ENCODE data around the gene MT1E. TPM values are rescaled to one million over a fixed set of nuclear protein-coding genes. Genes with fewer than 3 reads are reported as not detected.

Gene MT1E
- total and polyA plus RNA-seq, 2 donors from 2014 or later: 191 to 258 TPM

DNA sequence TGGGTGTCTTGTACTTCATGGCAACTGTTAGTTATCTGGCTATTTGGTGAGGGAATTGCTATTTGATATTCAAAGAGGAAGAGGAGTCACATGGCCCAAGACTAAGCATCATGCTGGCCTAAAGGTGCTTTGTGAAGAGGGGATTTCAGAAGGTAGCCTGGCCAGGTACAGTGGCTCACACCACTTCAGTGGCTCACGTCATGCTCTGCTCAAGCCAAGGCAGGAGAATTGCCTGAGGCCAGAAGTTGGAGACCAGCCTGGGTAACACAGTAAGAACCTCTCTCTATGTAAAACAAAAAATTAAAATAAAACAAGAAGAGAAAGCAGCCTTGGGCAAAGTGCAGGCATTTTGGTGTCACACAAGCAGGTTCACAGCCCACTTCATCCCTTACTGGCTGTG, 19.7 kb downstream of the MT1E start:
- H3K4me3 ChIP-seq (ENCODE audit: low read length in 3 of 3): no peak overlapping the region
- H3K27ac ChIP-seq (ENCODE audit: low read depth in 2 of 2, low read length in 2 of 2): no peak overlapping the region
- no peak overlapping the region for H3K9ac ChIP-seq (ENCODE audit: low read length in 3 of 3)
- peaks cover 51% of the 10 kb centered on the region for H3K27me3 ChIP-seq (ENCODE audit: control insufficient read depth, insufficient read depth, low read length)
- no peaks in the 10 kb centered on the region for H3K36me3 ChIP-seq (ENCODE audit: control insufficient read depth in 2 of 3, insufficient read depth in 3 of 3, low read length in 3 of 3)
- no peak for DNase-seq
- H3K9me3 ChIP-seq (ENCODE audit: control insufficient read depth in 2 of 3, insufficient read depth in 1 of 3, low read length in 3 of 3): no peaks in the 10 kb centered on the region
- H3K4me1 ChIP-seq (ENCODE audit: control insufficient read depth in 2 of 3, insufficient read depth in 2 of 3, low read depth in 1 of 3, low read length in 3 of 3): peaks cover 0 to 7% (median 6%) of the 10 kb centered on the region in 3 donors
- TF ChIP-seq, protein P1, sequence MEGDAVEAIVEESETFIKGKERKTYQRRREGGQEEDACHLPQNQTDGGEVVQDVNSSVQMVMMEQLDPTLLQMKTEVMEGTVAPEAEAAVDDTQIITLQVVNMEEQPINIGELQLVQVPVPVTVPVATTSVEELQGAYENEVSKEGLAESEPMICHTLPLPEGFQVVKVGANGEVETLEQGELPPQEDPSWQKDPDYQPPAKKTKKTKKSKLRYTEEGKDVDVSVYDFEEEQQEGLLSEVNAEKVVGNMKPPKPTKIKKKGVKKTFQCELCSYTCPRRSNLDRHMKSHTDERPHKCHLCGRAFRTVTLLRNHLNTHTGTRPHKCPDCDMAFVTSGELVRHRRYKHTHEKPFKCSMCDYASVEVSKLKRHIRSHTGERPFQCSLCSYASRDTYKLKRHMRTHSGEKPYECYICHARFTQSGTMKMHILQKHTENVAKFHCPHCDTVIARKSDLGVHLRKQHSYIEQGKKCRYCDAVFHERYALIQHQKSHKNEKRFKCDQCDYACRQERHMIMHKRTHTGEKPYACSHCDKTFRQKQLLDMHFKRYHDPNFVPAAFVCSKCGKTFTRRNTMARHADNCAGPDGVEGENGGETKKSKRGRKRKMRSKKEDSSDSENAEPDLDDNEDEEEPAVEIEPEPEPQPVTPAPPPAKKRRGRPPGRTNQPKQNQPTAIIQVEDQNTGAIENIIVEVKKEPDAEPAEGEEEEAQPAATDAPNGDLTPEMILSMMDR (IDR thresholded peaks at IDR 0.05; ENCODE audit: borderline replicate concordance, extremely low read depth, insufficient read depth): no peak
- intact Hi-C loops (cut with DNase I): no loop called here
- FAIRE-seq: no peak

DNA sequence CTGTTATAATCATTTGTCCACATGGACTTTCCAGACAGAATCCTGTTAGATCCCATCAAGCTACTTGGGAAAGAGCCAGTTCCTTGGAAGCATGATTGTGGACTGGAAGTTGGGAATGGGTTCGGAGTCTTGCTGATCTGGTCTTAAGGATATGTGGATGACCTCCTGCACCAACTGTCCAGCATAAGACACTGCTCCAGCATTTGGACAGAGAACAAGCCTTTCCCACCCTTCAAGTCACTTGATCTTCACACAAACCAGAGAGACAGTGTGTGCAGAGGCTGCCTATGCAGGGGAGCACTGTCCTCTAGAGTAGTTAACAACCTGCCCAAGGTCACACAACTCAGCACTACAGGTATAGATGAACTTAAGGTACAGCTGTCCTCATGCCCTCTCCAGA, 20.3 kb downstream of the MT1E start:
- H3K27ac ChIP-seq (ENCODE audit: low read depth in 2 of 2, low read length in 2 of 2): no peak overlapping the region
- no peaks in the 10 kb centered on the region for H3K9me3 ChIP-seq (ENCODE audit: control insufficient read depth in 2 of 3, insufficient read depth in 1 of 3, low read length in 3 of 3)
- peaks cover 0 to 7% (median 6%) of the 10 kb centered on the region in 3 donors for H3K4me1 ChIP-seq (ENCODE audit: control insufficient read depth in 2 of 3, insufficient read depth in 2 of 3, low read depth in 1 of 3, low read length in 3 of 3)
- no peak for FAIRE-seq
- intact Hi-C loops (cut with DNase I): no loop called here
- no peaks in the 10 kb centered on the region for H3K36me3 ChIP-seq (ENCODE audit: control insufficient read depth in 2 of 3, insufficient read depth in 3 of 3, low read length in 3 of 3)
- H3K4me3 ChIP-seq (ENCODE audit: low read length in 3 of 3): no peak overlapping the region
- DNase-seq: no peak
- H3K27me3 ChIP-seq (ENCODE audit: control insufficient read depth, insufficient read depth, low read length): peaks cover 48% of the 10 kb centered on the region
- no peak overlapping the region for H3K9ac ChIP-seq (ENCODE audit: low read length in 3 of 3)
- TF ChIP-seq, protein P1 (IDR thresholded peaks at IDR 0.05; ENCODE audit: borderline replicate concordance, extremely low read depth, insufficient read depth): no peak

DNA sequence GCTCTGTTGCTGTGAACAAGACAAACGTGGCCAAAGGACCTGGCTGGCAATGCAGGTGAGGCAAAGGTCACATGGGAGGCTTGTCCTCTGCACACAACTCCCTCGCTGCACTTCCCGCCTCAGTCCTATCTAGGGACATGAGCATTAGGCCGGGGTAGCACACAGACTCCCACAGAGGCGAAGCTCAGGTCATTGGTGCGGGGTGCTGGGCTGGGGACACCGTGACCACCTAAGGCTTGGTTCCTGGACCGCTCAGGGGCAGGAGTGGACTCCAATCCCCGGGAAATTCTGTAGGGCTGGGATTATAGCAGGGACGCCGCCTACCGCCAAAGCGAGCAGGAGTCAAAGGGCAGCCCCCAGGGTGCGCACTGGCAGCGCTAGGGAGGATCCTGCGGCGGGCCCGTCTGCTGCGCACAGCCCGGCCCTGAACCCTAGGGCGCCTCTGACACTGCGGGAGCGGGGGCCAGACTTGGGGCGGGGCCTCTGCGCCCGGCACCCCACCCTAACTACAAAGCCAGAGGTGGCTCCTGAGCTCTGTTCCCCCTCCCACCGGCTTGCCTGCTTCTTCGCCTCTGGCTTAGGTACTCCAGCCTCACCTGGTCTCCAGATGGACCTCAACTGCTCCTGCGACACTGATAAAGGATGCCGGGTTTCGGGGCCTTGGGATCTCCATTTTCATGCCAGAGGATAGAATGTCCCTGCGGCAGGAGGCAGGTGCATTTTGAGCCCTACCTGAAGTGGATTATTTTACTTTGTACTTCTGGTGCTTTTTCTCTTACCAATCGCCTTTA, 22.3 kb downstream of the MT1E start:
- Histone ChIP-seq H3K9ac (ENCODE audit: low read length in 3 of 3) (no peak overlapping the region), H3K27ac (ENCODE audit: low read depth in 2 of 2, low read length in 2 of 2) (no peak overlapping the region), H3K9me3 (ENCODE audit: control insufficient read depth in 2 of 3, insufficient read depth in 1 of 3, low read length in 3 of 3) (no peaks in the 10 kb centered on the region), H3K36me3 (ENCODE audit: control insufficient read depth in 2 of 3, insufficient read depth in 3 of 3, low read length in 3 of 3) (no peaks in the 10 kb centered on the region), H3K4me1 (ENCODE audit: control insufficient read depth in 2 of 3, insufficient read depth in 2 of 3, low read depth in 1 of 3, low read length in 3 of 3) (peaks cover 0 to 7% (median 6%) of the 10 kb centered on the region in 3 donors), H3K4me3 (ENCODE audit: low read length in 3 of 3) (no peak overlapping the region), H3K27me3 (ENCODE audit: control insufficient read depth, insufficient read depth, low read length) (peaks cover 37% of the 10 kb centered on the region)
- TF ChIP-seq, protein P1 (IDR thresholded peaks at IDR 0.05; ENCODE audit: borderline replicate concordance, extremely low read depth, insufficient read depth): no peak
- DNase-seq: no peak
- intact Hi-C loops (cut with DNase I): no loop called here
- FAIRE-seq: no peak

All from kidney (tissue), 14 donors.